Activated CD4-positive, alpha-beta T cell treated with anti-CD3 and anti-CD28 coated beads, Interleukin-2, amount 50 U/mL, for 16 hours (primary cell): Measurements from ENCODE around the gene PCBP3.
"Not testable (repeated sequence)": the region's sequence is repeated elsewhere in the genome, so short reads cannot be mapped to it uniquely, and the experiment has no call there.

Experiments
- DNase-seq: peaks from one replicate; pipeline ENCODE4 v3.0.0-alpha.2; 2020

The PCBP3 gene

GRCh38 chr21:45832741-45833235 is 189.3 kb downstream of the PCBP3 start:
- not testable (repeated sequence) for DNase-seq

- DNase-seq = no peak
These were observed 189.9 kb downstream of the PCBP3 start for GRCh38 chr21:45833414-45833813.

DNA sequence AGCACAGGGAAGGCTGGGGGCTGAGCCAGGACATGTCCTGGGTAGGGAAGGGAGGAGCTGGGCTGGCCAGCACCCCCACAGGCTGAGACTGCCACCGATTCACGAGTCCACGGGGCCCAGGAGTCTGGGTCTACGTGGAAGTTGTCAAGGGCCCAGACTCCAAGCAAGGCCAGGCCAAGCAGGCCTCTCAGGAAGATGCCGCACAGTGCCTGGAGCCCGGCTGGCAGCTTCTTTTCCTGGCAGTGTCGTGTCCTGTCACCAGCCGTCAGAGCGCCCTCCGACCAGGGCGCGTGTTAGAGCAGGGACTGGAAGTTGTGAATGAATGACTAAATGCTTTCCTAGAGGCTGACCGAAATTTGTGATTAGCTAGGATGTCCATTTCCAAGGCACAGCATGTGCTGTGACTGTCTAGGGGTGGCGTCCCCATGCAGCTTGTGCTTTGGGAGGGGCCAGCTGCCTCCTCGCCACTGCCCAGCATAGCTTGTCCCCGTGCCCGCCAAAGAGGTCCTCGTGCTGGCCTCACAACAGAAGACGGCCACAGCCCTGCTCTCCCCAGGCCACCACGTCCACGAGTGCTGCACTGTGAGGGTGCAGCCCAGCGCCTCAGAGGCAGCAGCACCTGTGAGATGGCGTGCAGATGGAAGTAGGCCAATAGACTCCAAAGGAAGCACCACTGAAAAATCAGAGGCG is 190.6 kb downstream of the PCBP3 start:
- no peak for DNase-seq

DNA sequence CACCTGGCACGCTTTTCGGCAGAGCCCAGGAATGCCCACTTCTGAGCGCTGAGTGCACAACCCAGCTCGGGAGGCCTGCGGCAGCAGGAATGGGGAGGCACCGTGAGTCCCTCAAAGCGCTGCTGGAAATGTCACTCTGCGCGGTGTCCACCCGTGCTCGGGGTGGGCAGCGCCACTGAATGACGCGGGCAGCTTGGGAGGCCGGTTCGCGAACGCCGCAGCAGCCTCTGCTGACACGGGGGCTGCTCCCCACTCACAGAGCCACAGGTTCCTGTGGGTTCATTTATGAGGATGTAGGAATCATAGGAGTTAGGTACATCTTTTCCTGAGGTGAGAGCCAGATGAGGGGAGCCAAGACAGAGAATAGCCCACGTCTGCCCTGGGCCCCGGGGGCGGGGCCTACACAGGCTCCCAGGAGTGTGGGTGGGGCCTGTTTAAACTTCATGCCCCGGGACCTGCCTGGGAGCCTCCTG is 191.3 kb downstream of the PCBP3 start:
- no peak for DNase-seq

- DNase-seq = no peak
These were observed 192.1 kb downstream of the PCBP3 start for GRCh38 chr21:45835301-45836267.

DNA sequence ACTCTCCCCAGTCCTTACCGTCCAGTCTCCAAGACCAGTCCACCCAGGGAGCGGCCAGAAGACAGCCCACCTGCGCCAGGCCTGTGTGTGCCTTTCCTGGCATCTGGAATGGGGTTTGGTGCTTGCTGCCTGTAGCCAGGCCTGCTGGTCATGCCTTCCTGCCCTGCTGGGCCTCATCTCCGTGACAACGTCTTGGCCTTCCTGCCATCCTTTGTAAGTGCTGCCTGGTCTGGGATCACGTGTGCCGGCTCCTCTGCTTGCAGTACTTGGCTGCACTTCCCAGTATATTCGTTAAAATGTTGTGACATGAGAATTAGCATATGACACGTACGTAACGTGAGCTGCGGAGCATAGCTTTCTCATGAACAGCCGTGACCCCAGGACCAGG is 192.7 kb downstream of the PCBP3 start:
- DNase-seq = no peak

- no peak for DNase-seq
These were observed 193.5 kb downstream of the PCBP3 start for GRCh38 chr21:45836694-45837670.

GRCh38 chr21:45837936-45838335 is 194.4 kb downstream of the PCBP3 start:
- DNase-seq = no peak

DNA sequence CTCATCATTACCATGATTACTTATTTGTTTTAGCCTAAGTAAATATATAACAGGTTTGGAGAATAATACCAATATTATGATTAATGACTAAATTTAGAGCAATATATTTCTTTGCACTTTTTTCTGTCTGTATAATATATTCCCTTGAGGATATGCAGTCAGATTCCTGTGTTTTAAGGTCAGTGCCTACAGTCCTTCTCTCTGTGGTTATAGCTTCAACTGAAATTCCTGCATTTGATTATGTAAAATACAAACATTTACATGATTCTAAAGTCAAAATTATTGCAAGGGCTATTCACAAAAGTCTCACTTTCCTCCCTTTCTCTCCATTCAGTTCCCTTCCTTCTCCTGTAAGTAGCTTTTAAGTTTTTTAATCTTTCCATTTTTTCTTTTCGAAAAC is 195.1 kb downstream of the PCBP3 start:
- DNase-seq = no peak

DNA sequence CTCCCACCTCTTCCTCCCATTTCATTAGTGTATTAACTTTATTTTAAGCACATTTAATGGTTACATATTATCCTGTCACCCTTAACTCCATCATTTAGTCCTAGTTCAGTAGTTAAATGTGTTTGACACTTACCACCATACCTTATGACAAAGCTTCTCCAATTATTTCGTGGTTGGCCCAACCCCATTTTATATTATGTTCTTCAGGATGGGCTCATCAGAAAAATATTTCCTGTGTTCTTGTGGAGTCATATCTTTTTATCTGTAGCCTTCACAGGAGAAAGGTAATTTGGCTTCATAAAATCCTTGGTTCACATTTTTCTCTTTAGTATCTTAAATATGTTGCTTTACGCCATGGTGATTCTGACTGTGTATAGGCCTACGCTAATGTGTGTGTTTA is 195.7 kb downstream of the PCBP3 start:
- no peak for DNase-seq

- no peak for DNase-seq
These were observed 197.5 kb downstream of the PCBP3 start for GRCh38 chr21:45841033-45841432.

DNA sequence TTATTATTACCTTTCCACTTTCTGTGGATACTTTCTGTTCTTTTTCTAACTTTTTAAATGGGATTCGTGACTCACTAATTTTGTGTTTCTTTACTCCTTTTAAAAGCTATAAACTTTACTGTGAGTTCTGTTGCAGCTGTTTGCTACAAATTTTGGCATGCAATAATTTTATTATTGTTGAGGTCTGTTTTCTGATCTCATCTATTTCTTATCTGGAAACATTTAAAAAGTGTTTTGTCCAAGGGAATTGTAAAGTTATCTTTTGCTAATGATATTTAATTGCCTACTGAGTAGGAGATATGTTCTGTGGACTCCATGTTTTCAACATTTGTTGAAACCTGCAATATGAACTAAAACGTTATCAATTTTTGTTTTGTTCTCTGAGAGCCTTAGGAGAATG is 199.9 kb downstream of the PCBP3 start:
- no peak for DNase-seq

DNA sequence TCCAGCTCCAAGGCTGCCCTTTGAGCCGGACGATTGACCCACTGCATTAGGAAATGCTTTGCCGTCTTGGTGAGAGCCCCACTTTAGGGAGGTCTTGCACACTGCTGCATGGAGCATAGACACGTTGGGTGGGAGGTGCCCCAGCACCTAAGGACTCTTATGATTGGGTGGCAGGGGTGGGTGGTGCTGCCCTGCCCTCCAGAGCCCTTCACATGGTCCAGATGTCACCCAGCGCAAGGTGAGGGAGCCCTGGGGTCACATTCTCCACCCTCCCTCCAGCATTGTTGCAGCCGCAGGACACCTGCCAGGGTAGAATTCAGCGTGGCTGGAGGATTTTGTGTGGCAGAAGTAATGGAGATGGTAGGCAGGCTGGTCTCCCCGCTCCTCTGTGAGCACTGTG is 200.7 kb downstream of the PCBP3 start:
- no peak for DNase-seq

- no peak for DNase-seq
These were observed 201.7 kb downstream of the PCBP3 start for GRCh38 chr21:45845063-45845769.

- DNase-seq = no peak
These were observed 202.2 kb downstream of the PCBP3 start for GRCh38 chr21:45845770-45846090.

DNA sequence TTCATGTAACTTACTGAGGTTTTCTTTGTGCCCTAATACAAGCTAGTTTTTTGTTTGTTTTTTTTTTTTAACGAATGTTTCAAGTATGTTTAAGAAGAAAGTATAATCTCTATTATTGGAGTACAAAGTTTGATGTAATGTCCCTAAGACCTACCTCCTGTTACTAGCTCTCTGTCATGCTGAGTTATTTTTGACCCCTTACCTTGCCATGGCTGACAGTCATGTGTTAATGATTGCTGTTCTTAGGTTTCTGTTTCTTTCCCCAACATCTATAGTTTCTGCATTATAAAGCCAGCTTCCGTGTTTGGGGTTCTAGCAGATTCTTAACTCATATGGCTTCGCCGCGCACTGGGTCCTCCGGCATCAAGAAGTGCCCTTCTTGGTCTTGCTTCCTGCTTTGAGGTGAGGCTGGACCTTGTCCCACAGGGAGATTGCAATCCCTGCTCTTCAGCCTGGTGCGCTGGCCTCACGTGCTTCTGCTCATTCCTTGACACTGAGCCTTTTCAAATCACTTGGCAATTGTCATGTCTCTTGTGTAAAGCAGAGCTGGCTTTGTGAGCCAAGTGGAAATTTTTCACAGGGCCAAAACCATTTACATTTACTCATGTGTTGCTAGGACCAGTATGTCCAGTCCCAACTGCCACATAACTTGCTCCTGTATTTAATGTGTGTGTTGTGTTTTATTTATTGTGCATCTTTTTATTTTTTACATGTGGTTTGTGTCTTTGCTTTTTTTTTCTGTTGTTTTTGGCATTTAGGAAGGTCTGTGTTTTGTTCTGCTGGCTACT is 203.0 kb downstream of the PCBP3 start:
- no peak for DNase-seq

DNA sequence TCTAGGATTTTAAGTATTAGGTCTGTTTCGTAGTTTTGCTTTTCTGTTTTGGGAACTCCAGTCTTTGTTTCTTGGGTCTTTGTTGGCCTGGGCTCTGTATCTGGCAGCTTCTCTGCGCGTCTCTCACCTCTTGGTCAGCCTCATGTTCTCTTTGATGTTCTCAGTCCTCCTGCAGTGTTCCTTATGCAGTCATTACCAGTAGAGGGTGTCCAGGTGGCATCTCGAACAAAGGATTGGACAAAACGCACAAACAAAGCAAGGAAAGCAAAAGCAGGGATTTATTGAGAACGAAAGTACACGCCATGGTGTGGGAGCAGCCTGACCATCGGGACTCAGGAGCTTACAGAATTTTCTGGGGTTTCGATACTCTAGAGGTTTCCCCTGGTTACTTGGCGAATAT is 204.3 kb downstream of the PCBP3 start:
- no peak for DNase-seq

DNA sequence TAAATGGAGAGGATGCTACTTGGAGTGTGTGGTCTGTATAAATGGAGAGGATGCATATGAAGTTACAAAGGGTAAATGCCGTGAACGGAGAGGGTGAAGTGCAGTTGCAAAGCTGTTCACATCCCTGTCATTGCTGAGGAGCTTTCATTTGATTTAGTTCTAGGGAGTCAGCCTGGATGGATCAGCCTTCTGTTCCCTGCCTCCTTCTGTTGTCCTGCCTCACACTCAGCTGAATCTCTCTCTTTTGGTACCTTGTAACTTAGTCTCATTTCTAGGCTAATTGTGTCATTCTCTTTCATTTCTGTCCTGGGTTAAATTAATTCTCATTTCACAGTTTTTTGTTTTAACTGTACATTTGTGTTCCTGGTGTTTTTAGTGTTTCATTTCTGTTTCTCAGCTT is 204.8 kb downstream of the PCBP3 start:
- no peak for DNase-seq

DNA sequence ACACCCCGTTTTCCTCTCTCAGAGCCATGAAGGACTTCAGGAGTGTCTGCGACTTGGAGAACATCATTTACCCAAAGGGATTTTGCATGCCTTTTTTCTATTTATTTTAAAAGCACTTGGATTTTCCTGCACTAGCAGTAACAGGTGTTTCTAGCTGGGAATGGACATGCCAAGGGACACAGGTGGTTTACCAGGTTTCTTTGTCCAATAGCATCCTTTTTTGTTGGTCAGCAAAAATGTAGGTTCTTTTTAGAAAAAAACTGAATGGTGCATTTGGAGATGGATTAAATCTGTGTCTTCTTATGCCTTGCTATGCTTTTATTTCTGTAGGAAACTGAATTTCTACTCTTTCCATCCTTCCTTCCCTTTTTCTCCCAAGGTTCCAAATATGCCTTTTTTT is 205.3 kb downstream of the PCBP3 start:
- DNase-seq = no peak

DNA sequence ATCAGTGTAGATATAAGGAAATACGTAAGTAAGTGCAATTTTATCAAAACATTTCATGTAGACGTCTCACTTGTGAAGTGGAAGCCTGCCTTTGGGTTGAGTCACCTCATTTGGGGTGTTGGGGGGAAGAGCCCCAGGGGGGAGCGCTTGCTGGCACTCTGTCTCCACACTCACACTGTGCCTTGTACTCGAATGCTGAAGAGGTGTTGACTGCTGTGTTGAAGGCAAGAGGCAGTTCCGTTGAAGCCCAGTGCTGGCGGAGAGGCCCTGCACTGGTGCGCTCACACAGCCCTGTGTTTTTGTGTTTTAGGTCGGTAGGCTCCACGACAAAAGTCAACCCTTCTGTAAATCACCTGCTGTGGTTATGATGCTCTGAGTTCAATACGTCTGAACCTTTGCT is 206.1 kb downstream of the PCBP3 start:
- no peak for DNase-seq

DNA sequence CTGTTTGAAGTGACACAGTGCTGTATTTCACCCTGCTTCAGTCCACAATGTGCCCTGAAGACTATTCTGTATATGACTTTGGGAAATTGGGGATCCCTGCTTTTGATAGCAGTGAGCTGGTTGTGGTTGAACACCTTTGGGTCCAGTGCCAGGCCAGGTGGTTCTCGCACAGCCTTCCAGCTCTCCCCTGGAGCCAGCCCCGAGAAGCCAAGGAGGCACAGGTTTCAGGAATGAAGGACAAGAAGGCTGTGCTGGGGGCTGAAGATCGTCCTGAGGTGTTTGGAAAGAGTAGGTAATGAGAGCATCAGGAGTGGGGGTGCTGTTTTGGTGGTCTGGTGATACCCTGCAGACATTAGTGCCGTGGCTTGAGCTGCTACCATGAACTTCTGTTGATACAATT is 206.7 kb downstream of the PCBP3 start:
- DNase-seq = no peak
